DOHH2 (cell line): Measurements from ENCODE around the gene CTAGE1.

Experiments used
- H3F3A ChIP-seq: fragments of 200-600 bp; sonication (generic), shearing (Covaris generic); 2 replicates; pipeline ENCODE4 v1.6.0; 2016; ENCODE audit warnings: antibody characterized with exemption, mild to moderate bottlenecking; ENCODE audit not compliant: control insufficient read depth, insufficient read depth
- H3K27ac ChIP-seq: fragments of 200-600 bp; sonication (generic); 2 replicates; pipeline ENCODE4 v1.5.1; 2014; ENCODE audit warnings: low read depth, mild to moderate bottlenecking, low read length, moderate library complexity
- H3K27me3 ChIP-seq: fragments of 200-600 bp; sonication (generic); 2 replicates; pipeline ENCODE4 v1.6.1; 2014; ENCODE audit warnings: mild to moderate bottlenecking, low read length, mixed read lengths; ENCODE audit not compliant: control insufficient read depth
- H3K36me3 ChIP-seq: fragments of 200-600 bp; sonication (generic); 2 replicates; pipeline ENCODE4 v1.6.1; 2014; ENCODE audit warnings: mild to moderate bottlenecking, low read length, moderate library complexity, mixed read lengths; ENCODE audit not compliant: control insufficient read depth
- H3K4me1 ChIP-seq: fragments of 200-600 bp; sonication (generic); 2 replicates; pipeline ENCODE4 v1.6.1; 2014; ENCODE audit warnings: mild to moderate bottlenecking, low read length, mixed read lengths; ENCODE audit not compliant: control insufficient read depth
- H3K4me2 ChIP-seq: fragments of 200-600 bp; sonication (generic); 2 replicates; pipeline ENCODE4 v1.6.0; 2014; ENCODE audit warnings: mild to moderate bottlenecking, low read length, moderate library complexity
- H3K4me3 ChIP-seq: fragments of 200-600 bp; sonication (generic); 2 replicates; pipeline ENCODE4 v1.5.1; 2014; ENCODE audit warnings: mild to moderate bottlenecking, low read length, mixed read lengths
- H3K79me2 ChIP-seq: fragments of 200-600 bp; sonication (generic); 2 replicates; pipeline ENCODE4 v1.6.1; 2014; ENCODE audit warnings: mild to moderate bottlenecking, low read length, mixed read lengths; ENCODE audit not compliant: control insufficient read depth
- H3K9me2 ChIP-seq: fragments of 200-600 bp; sonication (generic); replicated peaks from 2 replicates; pipeline ENCODE4 v1.6.1; 2014; ENCODE audit warnings: mild to moderate bottlenecking, low read length, mixed read lengths; ENCODE audit not compliant: control insufficient read depth
- H3K9me3 ChIP-seq: fragments of 200-600 bp; sonication (generic); 2 replicates; pipeline ENCODE4 v1.6.1; 2014; ENCODE audit warnings: antibody characterized with exemption, low read length, mixed read lengths; ENCODE audit not compliant: control insufficient read depth, insufficient read depth
- H4K20me1 ChIP-seq: fragments of 200-600 bp; sonication (generic); 2 replicates; pipeline ENCODE4 v1.6.0; 2014; ENCODE audit warnings: low read depth, mild to moderate bottlenecking, antibody characterized with exemption, low read length, moderate library complexity; ENCODE audit not compliant: control insufficient read depth, insufficient read depth
- CTCF ChIP-seq: fragments of 200-600 bp; sonication (generic); IDR thresholded peaks from one replicate; pipeline ENCODE4 v1.5.1; 2014; ENCODE audit warnings: antibody characterized with exemption, mild to moderate bottlenecking, low read depth, low read length; ENCODE audit not compliant: poor library complexity, severe bottlenecking
- EZH2phosphoT487 ChIP-seq: fragments of 200-600 bp; sonication (generic); IDR thresholded peaks from 2 replicates; pipeline ENCODE4 v1.6.1; 2017; ENCODE audit warnings: borderline replicate concordance, mild to moderate bottlenecking, antibody characterized with exemption, low read length, moderate library complexity, mixed read lengths

CTAGE1 gene

GRCh38 chr18:22363867-22364463 is 53.8 kb downstream of the CTAGE1 start:
- no peak overlapping the region for H3K4me3 ChIP-seq
- no peaks in the 10 kb centered on the region for H3K36me3 ChIP-seq
- no peak overlapping the region for H3K27ac ChIP-seq
- no peaks in the 10 kb centered on the region for H3K4me1 ChIP-seq
- H3K9me3 ChIP-seq = no peaks in the 10 kb centered on the region
- no peaks in the 10 kb centered on the region for H3K9me2 ChIP-seq
- no peaks in the 10 kb centered on the region for H3K27me3 ChIP-seq
- no peaks in the 10 kb centered on the region for H3F3A ChIP-seq
- H4K20me1 ChIP-seq = no peaks in the 10 kb centered on the region
- H3K79me2 ChIP-seq = no peaks in the 10 kb centered on the region
- no peak overlapping the region for H3K4me2 ChIP-seq
- no peak for TF ChIP-seq EZH2phosphoT487
- no peak for TF ChIP-seq CTCF
